ENCODE results near the gene SH3PXD2B. TPM values are rescaled to one million over a fixed set of nuclear protein-coding genes. Genes with fewer than 3 reads are reported as not detected.
A peak's percentile ranks its signal among the peaks of the same experiment; 100 is the strongest.

SH3PXD2B gene
- total RNA-seq, 4 donors from 2014 or later, result 13.5 to 43.5 (median 28.1) TPM

DNA sequence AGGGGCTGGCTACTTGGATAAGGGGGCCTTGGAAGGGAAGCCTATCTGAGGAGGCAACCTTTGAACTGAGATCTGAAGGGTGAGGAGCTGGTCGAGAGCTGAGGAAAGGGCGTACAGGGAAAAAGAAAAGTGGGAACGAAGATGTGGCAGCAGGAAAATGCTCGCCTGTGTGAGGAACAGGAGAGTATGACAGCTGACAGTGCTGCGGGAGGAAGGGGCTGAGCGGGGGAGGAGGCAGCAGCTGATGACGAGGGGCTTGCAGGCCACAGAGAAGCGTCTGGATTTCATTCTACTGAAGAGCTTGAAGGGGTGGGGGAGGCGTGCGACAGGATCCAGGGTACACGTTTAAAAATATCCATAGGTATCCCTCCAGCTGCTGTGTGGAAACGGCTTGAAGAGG lies 28.9 kb downstream of the SH3PXD2B start:
- no peak for TF ChIP-seq POLR2A (IDR thresholded peaks at IDR 0.05)
- TF ChIP-seq, protein P1, sequence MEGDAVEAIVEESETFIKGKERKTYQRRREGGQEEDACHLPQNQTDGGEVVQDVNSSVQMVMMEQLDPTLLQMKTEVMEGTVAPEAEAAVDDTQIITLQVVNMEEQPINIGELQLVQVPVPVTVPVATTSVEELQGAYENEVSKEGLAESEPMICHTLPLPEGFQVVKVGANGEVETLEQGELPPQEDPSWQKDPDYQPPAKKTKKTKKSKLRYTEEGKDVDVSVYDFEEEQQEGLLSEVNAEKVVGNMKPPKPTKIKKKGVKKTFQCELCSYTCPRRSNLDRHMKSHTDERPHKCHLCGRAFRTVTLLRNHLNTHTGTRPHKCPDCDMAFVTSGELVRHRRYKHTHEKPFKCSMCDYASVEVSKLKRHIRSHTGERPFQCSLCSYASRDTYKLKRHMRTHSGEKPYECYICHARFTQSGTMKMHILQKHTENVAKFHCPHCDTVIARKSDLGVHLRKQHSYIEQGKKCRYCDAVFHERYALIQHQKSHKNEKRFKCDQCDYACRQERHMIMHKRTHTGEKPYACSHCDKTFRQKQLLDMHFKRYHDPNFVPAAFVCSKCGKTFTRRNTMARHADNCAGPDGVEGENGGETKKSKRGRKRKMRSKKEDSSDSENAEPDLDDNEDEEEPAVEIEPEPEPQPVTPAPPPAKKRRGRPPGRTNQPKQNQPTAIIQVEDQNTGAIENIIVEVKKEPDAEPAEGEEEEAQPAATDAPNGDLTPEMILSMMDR (IDR thresholded peaks at IDR 0.05), result no peak

DNA sequence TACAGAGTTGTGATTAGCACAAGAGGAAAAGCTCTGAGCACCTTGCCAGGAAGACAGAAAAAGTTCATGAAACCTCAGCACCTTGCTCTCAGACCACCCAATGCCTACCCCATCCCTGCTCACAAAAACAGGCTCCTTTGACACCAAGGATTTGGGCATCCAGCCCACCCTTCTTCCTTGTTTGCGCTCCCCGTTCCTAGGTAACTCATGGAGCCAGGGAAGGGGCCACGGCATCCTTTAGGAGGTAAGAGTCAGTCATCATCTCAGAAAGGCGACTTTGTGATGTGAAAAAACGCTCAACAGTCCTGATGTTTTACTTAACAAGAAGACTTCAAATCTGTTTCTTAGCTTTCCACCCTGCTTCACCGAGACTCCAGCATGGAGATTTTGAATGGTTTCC lies 29.5 kb downstream of the SH3PXD2B start:
- TF ChIP-seq, protein P1 (IDR thresholded peaks at IDR 0.05), result no peak
- no peak for TF ChIP-seq POLR2A (IDR thresholded peaks at IDR 0.05)
- 71 to 79% methylated on average over 6 of the region's 6 CpGs for WGBS, 2 donors
- DNase-seq (ENCODE audit: low spot score in 2 of 2), result no peak
- intact Hi-C loops (cut with DNase I; ENCODE audit: low total_unique reads), result no loop called here
- no peak overlapping the region for H3K4me3 ChIP-seq (ENCODE audit: low read depth, poor library complexity, severe bottlenecking)

More for the DNA sequence above, 28.9 kb downstream of the SH3PXD2B start:
- WGBS, 2 donors, result 68 to 71% methylated on average over 12 of the region's 12 CpGs
- peak in 1 of 2 donors; percentile 84 for DNase-seq (ENCODE audit: low spot score in 2 of 2)
- intact Hi-C loops (cut with DNase I; ENCODE audit: low total_unique reads), result no loop called here
- no peak overlapping the region for H3K4me3 ChIP-seq (ENCODE audit: low read depth, poor library complexity, severe bottlenecking)

- DNase-seq (ENCODE audit: low spot score in 2 of 2), result no peak
- 79 to 84% methylated on average over 3 of the region's 3 CpGs for WGBS, 2 donors
- H3K4me3 ChIP-seq (ENCODE audit: low read depth, poor library complexity, severe bottlenecking), result no peak overlapping the region
- intact Hi-C loops (cut with DNase I; ENCODE audit: low total_unique reads), result no loop called here
- TF ChIP-seq, protein P1 (IDR thresholded peaks at IDR 0.05), result no peak
- TF ChIP-seq POLR2A (IDR thresholded peaks at IDR 0.05), result no peak
These were observed 30.2 kb downstream of the SH3PXD2B start for GRCh38 chr5:172424111-172424490.

GRCh38 chr5:172423379-172424110 lies 30.8 kb downstream of the SH3PXD2B start:
- WGBS, 2 donors, result 94% methylated on average over 20 of the region's 20 CpGs
- intact Hi-C loops (cut with DNase I; ENCODE audit: low total_unique reads), result no loop called here
- TF ChIP-seq, protein P1 (IDR thresholded peaks at IDR 0.05), result no peak
- TF ChIP-seq POLR2A (IDR thresholded peaks at IDR 0.05), result no peak
- DNase-seq (ENCODE audit: low spot score in 2 of 2), result no peak
- H3K4me3 ChIP-seq (ENCODE audit: low read depth, poor library complexity, severe bottlenecking), result no peak overlapping the region

DNA sequence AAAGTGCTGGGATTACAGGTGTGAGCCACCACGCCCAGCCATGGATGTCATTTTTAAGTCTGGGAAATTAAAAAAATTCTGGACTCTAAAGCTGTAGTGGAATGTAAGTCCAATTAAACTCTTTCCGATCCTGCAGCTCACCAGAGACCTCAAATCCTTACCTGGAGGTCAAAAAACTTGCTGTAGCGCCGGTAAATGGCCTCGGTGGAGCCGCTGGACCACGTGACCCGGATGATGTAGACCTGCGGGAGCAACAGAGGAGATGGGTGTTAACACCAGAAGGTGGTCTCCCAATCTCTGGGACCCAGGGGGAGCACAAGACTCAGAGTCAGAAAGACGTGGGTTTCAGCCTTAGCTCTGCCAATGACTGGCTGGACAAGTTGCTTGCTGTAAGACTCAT lies 32.1 kb downstream of the SH3PXD2B start:
- whole genome bisulfite sequencing, 2 donors, result 86 to 89% methylated on average over 10 of the region's 10 CpGs
- TF ChIP-seq, protein P1 (IDR thresholded peaks at IDR 0.05), result no peak
- no peak for TF ChIP-seq POLR2A (IDR thresholded peaks at IDR 0.05)
- intact Hi-C loops (cut with DNase I; ENCODE audit: low total_unique reads), result no loop called here
- no peak for DNase-seq (ENCODE audit: low spot score in 2 of 2)
- no peak overlapping the region for H3K4me3 ChIP-seq (ENCODE audit: low read depth, poor library complexity, severe bottlenecking)

- 38 to 44% methylated on average over 7 of the region's 7 CpGs for WGBS, 2 donors
- TF ChIP-seq, protein P1 (IDR thresholded peaks at IDR 0.05), result no peak
- TF ChIP-seq POLR2A (IDR thresholded peaks at IDR 0.05), result no peak
- intact Hi-C loops (cut with DNase I; ENCODE audit: low total_unique reads), result no loop called here
- H3K4me3 ChIP-seq (ENCODE audit: low read depth, poor library complexity, severe bottlenecking), result no peak overlapping the region
- DNase-seq (ENCODE audit: low spot score in 2 of 2), result no peak
These were observed 33.3 kb downstream of the SH3PXD2B start for GRCh38 chr5:172421020-172421419.

All from lower leg skin (tissue), 4 donors.